Stimulated activated CD4-positive, alpha-beta T cell treated with anti-CD3 and anti-CD28 coated beads, Interleukin-1b, Interleukin-23, amount 100 ng/mL, for 1 hour (primary cell): Measurements from ENCODE around the gene SYT7.

Experiments used
- DNase-seq, 2 donors: peaks; one replicate each; pipeline ENCODE4 v3.0.0-alpha.2; 2020; ENCODE audit warnings: low read depth in 2 of 2

The SYT7 gene

GRCh38 chr11:61514050-61514917, 66.6 kb downstream of the SYT7 start:
- no peak for DNase-seq

DNA sequence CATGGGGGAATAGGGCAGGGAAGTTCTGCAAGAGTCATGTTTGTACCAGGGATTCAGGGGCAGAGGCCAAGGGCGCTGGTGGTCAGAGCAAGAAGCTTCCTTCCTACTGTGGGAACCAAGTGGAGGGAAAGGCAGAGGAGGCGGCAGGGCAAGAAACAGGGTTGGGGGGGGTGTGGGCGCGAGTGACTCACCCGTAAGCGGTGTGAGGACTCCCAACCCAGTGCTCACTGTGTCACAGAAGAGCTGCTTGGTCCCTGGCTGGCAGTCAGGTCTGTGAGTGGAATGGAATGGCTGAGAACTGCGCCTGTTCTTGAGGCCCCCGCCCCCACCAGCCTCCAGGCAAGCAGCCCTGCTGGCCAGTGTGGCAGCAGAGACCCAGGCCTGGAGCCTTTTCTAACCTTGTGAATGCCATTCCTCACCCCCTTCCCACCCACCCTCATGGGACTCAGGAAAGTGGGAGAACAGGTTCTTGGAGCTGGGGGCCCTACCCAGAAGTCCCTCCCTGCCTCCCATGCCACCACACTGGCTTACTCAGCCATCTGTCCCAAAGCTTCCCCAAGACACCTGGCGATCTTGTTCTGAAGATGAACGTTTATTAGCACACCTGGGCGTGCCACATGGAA, 67.6 kb downstream of the SYT7 start:
- no peak for DNase-seq

- no peak for DNase-seq
These were observed 68.4 kb downstream of the SYT7 start for GRCh38 chr11:61512435-61512834.

DNA sequence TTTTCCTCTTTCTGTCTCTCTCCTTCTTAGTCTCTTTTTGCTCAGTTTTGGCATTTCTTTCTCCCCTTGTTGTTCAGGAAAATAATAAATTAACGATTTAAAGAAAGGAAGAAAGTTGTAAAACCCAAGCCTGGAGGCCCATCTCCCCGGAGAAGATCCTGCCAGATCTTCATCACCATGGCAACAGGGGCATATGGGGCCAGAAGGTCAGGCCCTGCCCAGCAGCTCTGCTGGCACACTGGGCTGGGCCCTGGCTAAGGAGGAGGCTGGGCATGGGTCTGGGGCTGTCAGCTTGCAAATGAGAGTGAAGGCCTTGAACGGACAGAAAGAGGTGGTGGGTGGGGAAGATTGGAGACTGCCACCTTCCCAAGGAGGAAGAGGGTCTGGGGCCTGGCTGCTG, 69.5 kb downstream of the SYT7 start:
- DNase-seq: no peak

GRCh38 chr11:61510974-61511373, 69.9 kb downstream of the SYT7 start:
- DNase-seq: no peak

GRCh38 chr11:61510166-61510919, 70.5 kb downstream of the SYT7 start:
- DNase-seq: no peak

GRCh38 chr11:61509043-61510029, 71.5 kb downstream of the SYT7 start:
- DNase-seq: peak in 1 of 2 donors; percentile 12

GRCh38 chr11:61507962-61508861, 72.7 kb downstream of the SYT7 start, which contains the start of gene LRRC10B:
Gene LRRC10B, plus strand, starts transcription at chr11:61508749. Its CDS starts 250 bp downstream, at chr11:61508999.
- DNase-seq: peak in 1 of 2 donors; percentile 10

DNA sequence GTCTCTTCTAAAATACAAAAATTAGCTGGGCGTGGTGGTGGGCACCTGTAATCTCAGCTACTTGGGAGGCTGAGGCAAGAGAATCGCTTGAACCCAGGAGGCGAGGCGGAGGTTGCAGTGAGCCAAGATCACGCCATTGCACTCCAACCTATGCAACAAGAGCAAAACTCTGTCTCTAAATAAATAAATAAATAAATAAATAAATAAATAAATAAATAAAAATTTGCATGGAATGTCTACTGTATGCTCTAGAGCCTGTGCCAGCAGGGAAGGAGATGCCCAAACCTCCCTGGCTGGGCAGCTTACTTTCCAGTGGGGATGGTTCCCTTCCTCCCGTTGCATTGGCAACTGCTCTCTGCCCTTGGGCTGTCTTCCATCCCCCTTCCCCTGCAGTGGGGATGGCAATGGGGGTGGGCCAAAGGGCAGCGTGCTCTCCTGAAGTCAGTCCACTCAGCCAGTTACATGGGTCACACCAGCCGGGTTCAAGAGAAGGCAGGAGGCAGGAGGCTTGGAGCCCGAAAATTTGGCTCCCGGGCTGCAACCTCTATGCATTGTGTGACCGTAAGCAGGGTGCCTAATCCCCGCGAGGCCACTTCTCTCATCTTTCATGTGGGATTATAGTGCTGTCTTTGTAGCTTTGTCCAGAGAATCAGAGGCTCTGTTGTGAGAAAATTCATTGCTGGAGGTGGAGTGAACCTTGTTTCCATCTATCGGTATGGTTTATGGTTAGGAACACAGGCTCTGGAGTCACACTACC, 73.7 kb downstream of the SYT7 start:
- no peak for DNase-seq

DNA sequence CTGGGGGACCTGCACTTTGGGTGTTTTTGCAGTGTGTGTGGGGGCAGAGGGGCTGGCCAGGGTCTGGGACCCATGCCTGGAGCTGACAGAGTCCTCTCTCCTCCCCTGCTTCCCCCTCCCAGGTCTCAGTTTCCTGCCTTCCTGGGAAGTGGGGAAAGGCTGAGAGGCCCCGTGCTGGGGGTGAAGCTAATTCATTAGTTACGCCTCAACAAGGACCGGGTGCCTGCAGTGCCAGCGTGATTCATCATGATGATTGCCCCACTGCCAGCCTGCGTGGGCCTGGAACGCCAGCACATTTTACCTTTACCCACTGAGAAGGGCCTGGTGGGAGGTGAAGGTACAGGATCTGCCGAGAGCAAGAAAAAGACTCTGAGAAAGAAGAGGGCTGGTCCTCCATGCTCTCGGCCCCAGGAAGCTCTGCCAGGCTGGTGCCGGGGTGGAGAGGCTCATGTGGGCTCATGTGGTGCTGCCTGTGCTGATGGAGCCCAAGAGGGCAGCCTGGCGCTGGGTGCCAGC, 75.2 kb downstream of the SYT7 start:
- no peak for DNase-seq

DNA sequence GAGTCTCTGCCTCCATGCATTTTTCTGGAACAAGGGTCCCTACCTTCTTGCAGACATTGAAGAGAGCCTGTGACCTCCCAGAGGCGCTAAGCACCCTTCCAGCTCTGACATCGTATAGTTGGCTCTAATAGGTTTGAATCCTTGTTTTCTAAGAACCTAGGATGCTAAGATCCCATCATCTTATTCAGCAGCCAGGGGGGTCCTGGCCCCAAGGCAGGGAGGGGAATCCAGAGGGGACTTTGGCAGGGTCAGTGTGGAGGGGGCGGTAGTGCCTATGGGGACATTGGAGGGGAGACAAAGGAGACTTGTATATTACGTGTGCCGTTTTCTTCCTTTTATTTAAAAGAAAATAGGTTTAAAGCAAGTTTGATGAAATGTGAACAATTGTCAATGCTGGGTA, 75.8 kb downstream of the SYT7 start:
- no peak for DNase-seq

- DNase-seq: no peak
These were observed 77.6 kb downstream of the SYT7 start for GRCh38 chr11:61503135-61503770.

GRCh38 chr11:61502522-61502921, 78.4 kb downstream of the SYT7 start:
- no peak for DNase-seq

GRCh38 chr11:61499816-61500491, 80.9 kb downstream of the SYT7 start:
- DNase-seq: no peak

DNA sequence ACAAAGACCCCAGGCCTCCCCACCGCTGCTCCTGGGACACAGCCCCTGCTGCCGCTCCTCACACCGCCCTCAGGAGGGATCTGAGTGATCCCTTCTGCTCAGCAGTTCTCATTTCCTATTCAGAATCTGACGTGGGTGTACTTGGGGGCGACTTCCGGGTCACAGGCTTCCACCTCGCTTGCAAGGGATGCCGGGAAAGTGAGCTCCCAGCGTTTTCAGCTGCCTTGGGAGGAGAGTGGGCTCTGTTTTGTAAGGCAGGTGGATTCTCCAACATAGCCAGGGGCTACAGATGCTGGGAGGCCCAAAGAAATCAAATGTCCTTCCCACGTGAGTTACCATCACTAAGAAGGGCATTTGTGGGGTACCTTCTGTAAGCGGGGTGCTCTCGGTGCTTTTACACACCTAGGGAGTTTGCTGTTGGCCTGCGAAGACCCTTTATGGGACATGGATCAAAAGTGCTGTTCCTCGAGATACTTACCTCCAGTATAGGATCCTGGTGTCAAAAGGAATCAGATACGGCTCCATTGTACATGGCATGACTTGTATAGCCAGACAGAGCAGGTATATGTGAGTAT, 82.0 kb downstream of the SYT7 start:
- DNase-seq: no peak

DNA sequence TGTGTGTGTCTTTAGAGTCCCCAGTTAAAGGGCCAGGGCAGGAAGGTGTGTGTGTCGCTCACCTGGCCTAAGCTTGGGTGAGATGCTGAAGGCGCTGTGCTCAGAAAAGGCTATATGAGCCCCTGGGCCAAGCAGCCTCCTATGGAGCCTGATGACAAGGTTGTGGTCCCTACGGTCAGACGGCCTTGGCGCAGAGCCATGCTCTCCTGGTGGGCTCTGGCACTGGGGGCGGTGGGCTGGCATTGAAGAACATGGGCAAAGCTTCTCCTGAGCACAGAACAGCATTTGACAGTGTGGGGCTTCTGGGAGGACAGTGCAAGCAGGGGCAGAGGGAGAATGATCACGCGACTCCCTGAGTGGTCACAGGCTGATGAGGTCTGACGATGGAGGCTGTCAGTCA, 83.0 kb downstream of the SYT7 start:
- no peak for DNase-seq

DNA sequence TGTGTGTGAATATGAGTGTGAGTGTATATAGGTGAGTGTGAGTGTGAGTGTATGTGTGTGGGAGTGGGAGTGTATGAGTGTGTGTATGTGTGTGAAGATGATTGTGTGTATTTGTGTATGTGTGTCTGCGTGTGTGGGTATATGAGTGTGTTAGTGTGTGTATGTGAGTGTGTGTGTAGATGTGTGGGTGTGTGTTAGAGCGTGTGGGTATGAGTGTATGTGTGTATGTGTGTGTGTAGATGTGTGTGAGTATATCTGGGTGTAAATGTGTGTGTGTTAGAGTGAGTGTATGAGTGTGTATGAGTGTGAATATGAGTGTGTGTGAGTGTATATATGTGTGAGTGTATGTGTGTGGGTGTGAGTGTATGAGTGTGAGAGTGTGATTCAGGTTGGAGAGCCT, 83.4 kb downstream of the SYT7 start:
- no peak for DNase-seq
